ENCODE data around the gene NDUFAB1. TPM values are rescaled to one million over a fixed set of nuclear protein-coding genes. Genes with fewer than 3 reads are reported as not detected.
"Not testable (repeated sequence)": the region's sequence is repeated elsewhere in the genome, so short reads cannot be mapped to it uniquely, and the experiment has no call there.

NDUFAB1 gene
- total RNA-seq (2014; rRNA removed; shearing (Covaris generic)): 226 and 245 TPM in 2 replicates

DNA sequence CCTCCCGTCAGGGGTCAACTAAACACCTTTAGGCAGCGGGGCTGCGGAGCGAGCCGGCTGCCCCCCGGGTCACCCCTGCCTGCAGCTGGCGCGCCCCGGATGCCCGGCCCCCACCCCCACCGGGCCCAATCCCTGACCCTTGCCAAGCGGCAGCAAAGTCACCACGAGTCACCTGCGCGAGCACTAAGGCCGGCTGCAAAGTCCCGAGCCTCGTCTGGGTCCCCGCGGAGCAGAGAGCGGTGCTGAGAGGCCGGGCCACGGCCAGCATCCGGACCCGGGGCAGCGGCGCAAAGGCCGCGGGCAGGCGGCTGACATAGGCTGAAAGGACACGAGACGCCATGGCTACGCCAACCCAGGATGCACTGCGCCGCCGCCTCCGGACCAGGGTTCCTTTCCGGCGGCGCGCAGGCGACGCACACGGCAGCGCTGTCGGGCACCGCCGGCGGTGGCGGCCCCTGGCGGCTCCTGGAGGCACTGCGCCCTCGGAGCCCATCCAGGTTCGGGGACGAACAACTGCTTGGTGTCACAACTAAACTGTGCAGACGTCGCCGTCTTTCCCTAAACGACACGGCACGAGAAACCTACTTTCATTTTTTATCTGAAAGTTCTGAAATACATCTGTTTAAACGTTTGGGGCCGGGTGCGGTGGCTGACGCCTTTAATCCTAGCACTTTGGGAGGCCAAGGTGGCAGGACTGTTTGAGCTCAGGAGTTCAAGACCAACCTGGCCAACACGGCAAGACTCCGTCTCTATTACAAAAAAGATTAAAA, at the start of gene NDUFAB1:
NDUFAB1 (minus strand) TSS at position 366 of the 770 bp plus-strand sequence; CDS start at position 340, 26 bp downstream.
- DNase-seq (ENCODE audit: low spot score): peak; percentile 76

DNA sequence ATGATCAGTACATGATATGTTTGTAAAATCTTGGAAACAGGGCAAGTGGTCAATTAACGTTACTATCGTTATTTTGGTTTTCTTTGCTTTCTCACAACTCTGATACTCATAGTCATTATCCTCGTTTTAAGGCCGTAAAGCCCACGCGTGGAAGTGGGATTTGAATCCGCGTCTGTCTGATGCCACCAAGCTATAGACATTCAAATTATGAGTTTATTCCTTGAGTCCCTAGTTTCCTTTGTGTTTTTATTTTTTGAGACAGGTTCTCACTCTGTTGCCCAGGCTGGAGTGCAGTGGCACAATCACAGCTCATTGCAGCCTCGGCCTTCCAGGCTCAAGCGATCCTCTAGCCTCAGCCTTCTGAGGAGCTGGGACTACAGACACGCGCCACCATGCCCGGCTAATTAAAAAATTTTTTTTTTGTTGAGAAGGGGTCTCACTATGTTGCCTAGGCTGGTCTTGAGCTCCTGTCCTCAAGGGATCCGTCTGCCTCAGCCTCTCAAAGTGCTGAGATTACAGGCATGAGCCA, 46.2 kb upstream of the NDUFAB1 start:
- DNase-seq (ENCODE audit: low spot score): no peak

- peak; percentile 92 for DNase-seq (ENCODE audit: low spot score)
Observed at GRCh38 chr16:23640931-23641765, 45.0 kb upstream of the NDUFAB1 start, which contains the start of the genes DCTN5 and PALB2. Gene DCTN5 (plus strand): TSS chr16:23641466. CDS start chr16:23641543, 77 bp downstream. Gene PALB2 (minus strand): TSS chr16:23641310. CDS start chr16:23641157, 153 bp downstream.

DNA sequence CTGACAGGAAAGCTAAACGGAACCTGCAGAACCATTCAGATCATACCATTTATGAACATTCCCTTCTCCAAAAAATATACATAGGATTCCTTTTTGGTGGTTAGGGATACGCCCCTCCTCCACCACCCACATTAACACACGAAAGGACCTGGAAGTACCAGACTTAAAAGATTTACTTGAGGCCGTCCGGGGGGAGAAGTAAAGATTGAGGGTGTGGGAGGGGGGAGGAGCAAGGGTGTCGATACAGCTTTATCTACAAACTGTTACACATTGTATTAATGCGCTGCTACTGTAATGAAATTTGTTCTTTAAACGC, 44.5 kb upstream of the NDUFAB1 start:
- no peak for DNase-seq (ENCODE audit: low spot score)

DNA sequence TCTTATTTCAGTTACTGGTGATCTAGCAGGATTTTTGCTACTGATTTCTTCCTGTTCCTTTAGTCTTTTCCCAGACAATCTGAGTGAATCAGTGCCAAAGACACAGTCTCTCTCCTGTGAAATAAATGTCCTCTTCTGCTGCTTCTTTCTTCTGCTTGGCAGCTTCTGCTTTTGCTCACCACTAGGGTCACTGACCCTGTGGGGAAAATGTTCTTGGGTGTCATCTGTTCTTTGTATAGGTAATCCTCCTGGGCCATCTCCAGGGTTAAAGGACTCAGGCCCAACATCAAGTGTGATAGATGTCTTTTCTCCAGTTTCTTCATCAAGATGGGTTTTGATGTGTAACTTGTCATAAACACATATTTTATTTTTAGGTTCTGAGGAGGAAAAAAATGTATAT, 39.8 kb upstream of the NDUFAB1 start:
- DNase-seq (ENCODE audit: low spot score): no peak

DNA sequence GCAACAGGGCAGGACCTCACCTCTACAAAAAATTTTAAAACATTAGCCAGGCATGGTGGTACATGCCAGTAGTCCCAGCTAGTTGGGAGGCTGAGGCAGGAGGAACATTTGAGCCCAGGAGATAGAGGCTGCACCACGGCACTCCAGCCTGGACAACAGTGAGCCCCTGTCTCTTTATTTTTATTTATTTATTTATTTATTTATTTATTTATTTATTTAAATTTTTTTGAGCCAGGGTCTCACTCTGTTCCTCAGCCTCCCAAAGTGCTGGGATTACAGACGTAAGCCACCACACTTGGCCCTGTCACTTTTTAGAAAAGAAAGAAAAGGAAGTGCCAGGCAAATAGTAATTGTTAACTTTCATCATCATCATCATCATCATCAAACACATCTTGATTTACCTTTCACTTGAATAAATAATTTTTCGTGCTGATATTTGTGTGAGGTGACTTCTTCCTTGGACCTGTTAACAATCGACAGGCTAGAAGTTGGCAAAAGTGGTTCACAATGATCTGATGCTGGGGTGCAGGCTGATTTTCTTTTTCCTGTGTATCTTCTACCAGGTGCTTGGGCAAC, 38.4 kb upstream of the NDUFAB1 start:
- no peak for DNase-seq (ENCODE audit: low spot score)

DNA sequence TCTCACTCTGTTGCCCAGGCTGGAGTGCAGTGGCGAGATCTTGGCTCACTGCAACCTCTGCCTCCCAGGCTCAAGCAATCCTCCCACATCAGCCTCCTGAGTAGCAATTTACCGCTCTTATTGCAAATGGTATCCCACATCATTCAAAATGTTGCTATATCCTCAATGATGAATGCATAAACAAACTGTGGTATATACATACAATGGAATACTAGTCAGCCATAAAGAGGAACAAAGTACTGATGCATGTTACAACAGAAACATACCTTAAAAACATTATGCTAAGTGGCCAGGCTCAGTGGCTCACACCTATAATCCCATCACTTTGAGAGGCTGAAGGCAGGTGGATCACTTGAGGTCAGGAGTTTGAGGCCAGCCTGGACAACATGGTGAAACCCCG, 35.8 kb upstream of the NDUFAB1 start:
- DNase-seq (ENCODE audit: low spot score): not testable (repeated sequence)

DNA sequence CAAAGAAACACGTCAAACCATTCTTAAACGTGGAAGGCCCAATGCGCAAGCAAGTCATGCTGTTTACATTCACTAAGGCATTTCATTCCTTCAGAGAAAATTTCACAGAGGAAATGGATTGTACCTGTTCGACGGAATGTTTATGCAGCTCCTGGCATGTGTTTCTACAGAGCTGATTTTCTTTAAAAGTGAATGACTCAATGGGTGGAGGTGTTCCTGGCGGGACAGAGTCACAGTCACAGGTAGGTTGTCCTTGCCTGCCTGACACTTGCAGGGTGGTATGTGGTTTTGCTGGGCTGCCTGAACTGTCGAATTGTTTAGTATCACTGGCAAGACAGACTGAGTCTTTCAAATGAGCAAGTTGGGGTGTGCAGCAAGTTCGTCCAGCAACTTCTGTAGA, 33.4 kb upstream of the NDUFAB1 start:
- no peak for DNase-seq (ENCODE audit: low spot score)

GRCh38 chr16:23624092-23624491, 28.0 kb upstream of the NDUFAB1 start:
- DNase-seq (ENCODE audit: low spot score): no peak

DNA sequence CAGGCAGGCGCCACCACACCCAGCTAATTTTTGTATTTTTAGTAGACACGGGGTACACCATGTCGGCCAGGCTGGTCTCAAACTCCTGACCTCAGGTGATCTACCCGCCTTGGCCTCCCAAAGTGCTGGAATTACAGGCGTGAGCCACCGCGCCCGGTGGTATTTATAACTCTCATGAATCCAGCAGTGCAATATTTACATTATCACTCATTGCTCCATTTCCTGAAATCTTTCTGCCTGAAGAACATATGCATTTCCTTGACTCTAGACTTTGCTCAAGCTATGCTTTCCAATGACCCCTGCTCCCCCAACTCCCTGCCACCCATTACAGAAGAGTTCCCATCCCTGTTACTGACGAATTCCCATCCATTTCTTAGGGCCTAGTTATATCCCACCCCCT, 19.7 kb upstream of the NDUFAB1 start:
- DNase-seq (ENCODE audit: low spot score): no peak

DNA sequence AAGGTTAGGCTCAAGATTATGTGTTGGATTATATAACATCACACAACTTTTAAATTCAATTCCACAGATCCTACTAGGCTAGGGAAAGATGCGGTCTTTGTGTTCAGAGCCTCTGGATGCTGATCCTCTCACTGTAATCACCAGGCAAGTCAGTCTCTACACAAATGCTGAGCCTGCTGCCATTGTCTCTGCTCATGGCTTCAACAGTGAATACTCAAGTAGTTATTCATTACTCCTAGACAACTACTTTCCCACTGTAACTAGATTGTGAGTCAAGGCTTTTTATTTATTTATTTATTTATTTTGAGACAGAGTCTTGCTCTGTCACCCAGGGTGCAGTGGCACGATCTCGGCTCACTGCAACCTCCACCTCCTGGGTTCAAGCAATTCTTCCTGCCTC, 15.8 kb upstream of the NDUFAB1 start:
- no peak for DNase-seq (ENCODE audit: low spot score)

DNA sequence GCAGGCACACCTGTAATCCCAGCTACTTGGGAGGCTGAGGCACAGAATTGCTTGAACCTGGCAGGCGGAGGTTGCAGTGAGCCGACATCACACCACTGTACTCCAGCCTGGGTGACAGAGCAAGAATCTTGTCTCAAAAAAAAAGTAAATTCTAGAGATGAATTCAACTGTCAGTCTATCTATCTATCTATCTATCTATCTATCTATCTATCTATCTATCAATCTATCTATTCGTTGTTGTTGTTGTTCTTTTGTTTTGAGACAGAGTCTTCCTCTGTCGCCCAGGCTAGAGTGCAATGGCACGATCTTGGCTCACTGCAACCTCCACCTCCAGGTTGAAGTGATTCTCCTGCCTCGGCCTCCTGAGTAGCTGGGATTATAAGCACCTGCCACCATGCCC, 14.8 kb upstream of the NDUFAB1 start:
- not testable (repeated sequence) for DNase-seq (ENCODE audit: low spot score)

- DNase-seq (ENCODE audit: low spot score): no peak
Observed at GRCh38 chr16:23609929-23610328, 13.8 kb upstream of the NDUFAB1 start.

DNA sequence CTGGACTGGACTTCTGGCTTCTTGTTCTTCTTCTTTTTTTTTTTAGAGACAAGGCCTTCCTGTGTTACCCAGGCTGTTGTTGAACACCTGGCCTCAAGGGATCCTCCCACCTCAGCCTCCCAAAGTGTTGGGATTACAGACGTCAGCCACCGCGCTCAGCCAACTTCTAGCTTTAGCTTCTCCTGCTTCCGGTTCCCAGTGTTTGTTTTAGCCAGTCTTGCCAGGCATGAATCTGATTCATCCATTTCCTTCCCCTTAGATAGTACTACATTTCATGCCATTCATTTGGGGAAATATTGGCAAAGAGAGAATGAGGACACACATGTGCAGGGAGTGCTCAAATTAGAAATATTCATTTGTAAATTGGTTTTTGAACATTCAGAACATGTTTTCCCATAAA, 12.1 kb upstream of the NDUFAB1 start:
- DNase-seq (ENCODE audit: low spot score): no peak

DNA sequence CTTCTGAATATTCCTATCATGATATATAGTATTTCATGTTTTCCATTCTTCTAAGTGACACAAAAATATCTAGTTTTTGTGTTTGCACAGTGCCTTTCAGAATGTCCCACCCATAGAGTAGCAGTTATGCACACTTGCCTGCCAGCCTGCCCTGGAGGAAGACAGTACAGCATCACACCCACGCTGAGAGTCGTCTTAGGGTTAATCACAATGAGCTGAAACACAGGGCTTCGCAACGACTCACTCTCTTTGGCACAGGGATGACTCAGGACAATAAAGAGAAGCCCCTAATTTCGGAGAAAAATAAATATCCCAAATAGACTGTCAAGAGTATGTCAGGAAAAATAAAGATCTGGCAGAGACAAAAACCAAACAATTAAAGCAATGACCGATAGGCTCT, 11.6 kb upstream of the NDUFAB1 start:
- no peak for DNase-seq (ENCODE audit: low spot score)

- peak; percentile 11 for DNase-seq (ENCODE audit: low spot score)
Observed at GRCh38 chr16:23597003-23597756, 1.1 kb upstream of the NDUFAB1 start.

DNA sequence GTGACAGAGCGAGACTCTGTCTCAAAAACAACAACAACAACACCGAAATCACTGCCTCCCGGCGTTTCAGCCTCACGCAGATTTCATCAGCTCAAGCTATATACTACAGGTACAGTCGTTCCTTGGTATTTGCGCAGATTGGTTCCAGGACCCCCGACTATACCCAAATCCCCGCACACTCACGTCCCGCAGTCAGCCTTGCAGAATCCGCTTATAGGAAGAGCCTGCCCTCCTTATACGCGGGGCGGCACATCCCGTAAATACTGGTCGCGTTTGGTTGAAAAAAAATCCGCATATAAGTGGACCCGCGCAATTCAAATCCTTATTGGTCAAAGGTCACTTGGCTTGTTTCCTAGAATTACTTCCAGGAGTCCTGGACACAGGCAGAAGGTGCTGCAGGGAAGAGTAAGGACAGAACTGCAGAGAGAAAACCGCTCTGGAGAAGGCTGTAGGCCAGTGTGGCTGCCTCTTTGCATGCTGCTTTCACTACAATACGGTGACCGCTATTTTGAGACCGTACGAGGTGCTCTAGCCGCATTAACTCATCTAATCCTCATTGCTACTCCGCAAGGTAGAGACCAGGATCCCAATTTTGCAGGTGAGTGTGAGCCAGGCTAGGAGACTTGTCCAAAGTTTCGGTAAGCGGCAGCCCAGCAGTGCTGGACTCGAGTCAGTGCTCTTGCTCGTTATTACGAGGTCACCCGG, 718 bp downstream of the NDUFAB1 start:
- DNase-seq (ENCODE audit: low spot score): no peak

DNA sequence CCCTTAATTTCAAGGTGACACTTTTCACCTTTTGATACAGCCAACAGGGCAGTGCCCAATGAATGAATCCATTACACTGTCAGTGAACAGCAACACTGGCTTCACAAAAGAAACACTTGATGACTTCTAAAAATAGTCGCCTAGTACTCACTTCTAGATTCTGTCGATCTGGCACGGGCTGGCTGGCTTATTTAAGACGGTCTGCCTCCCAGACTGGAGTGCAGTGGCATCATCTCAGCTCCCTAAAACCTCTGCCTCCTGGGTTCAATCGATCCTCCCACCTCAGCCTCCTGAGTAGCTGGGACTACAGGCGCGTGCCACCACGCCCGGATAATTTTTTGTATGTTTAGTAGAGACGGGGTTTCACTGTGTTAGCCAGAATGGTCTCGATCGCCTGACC, 1.9 kb downstream of the NDUFAB1 start:
- DNase-seq (ENCODE audit: low spot score): no peak

DNA sequence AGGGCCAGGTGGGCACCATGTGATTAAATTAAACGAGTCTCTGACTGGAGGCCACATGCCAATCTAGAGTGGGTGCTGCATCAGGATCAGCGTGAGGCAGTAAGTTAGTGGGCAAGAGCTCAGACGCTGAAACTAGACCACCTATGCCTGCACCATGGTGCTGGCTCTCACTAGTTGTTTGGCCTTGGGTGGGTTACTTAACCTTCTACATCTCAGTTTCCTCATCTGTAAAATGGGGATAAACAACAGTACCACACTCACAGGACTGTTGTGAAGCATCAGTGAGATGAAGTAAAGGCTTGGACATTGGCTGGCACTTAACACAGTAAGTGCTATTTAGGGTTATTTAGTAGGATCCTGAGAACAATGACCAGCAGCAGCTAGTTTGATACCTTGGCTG, 5.9 kb downstream of the NDUFAB1 start:
- no peak for DNase-seq (ENCODE audit: low spot score)

DNA sequence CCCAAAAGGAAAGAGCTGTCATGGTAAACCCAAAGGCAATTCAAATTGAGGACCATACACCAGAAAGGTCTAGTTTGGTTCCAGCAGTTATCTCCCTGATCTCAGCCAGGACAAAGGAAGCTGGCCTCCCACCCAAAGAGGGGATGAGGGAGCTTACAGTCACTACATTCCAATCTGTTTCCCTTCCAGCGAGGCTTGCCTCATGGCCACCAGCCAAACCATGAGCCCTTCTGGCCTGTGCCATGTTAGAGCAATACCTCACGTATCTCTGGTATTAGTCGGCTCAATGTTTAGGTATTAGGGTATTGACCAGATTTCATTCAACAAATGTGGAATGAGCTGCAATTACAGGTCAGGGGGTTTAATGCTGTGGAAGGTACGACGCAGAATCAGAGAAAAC, 8.4 kb downstream of the NDUFAB1 start:
- no peak for DNase-seq (ENCODE audit: low spot score)
